NCI-H82 treated with DMSO at 0.1 percent for 48 hours (cell line): Measurements from ENCODE around the gene CCDC183.
"Not testable (repeated sequence)": the region's sequence is repeated elsewhere in the genome, so short reads cannot be mapped to it uniquely, and the experiment has no call there.

ENCODE experiments used
- DNase-seq: peaks from one replicate; lab custom pipeline; 2025; ENCODE audit not compliant: unreplicated experiment; lab: John Stamatoyannopoulos, UW

The CCDC183 gene

DNA sequence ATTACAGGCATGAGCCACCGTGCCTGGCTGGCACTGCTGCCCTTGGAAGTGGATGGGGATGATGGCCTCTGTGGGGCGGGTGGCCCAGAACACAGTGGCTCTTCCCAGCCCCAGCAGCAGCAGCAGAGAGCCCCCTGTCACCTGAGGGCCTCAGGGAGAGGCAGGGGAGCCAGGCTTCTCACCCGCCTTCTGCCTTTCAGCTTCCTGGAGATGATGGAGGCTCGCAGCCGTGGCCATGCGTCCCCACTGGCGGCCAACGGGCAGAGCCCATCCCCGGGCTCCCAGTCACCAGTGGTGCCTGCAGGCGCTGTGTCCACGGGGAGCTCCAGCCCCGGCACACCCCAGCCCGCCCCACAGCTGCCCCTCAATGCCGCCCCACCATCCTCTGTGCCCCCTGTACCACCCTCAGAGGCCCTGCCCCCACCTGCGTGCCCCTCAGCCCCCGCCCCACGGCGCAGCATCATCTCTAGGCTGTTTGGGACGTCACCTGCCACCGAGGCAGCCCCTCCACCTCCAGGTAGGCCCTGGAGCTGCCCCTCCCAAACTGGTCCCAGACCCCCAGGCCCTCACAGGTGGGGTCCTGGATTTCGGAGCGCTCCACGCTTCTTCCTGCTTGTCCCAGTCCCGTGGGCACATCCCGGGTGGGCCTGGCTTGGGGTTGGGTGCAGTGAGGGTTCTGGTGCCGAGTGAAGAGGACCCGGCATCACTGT, 41.2 kb downstream of the CCDC183 start:
- DNase-seq, result no peak

DNA sequence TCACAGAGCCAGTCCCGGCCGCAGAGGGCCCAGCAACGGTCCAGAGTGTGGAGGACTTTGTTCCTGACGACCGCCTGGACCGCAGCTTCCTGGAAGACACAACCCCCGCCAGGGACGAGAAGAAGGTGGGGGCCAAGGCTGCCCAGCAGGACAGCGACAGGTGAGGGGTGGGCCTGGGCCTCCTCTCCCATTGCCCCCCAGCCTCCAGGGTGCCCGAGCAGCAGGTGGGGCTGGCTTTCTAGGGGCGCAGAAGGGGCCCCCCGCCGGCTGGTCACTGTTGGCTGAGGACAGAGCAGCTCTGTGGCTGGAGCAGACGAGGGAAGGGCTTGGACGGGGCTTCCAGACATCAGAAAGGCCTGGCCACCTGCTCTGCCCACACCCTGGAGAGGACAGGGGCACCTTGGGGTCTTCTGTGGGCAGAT, 41.7 kb downstream of the CCDC183 start:
- not testable (repeated sequence) for DNase-seq

DNA sequence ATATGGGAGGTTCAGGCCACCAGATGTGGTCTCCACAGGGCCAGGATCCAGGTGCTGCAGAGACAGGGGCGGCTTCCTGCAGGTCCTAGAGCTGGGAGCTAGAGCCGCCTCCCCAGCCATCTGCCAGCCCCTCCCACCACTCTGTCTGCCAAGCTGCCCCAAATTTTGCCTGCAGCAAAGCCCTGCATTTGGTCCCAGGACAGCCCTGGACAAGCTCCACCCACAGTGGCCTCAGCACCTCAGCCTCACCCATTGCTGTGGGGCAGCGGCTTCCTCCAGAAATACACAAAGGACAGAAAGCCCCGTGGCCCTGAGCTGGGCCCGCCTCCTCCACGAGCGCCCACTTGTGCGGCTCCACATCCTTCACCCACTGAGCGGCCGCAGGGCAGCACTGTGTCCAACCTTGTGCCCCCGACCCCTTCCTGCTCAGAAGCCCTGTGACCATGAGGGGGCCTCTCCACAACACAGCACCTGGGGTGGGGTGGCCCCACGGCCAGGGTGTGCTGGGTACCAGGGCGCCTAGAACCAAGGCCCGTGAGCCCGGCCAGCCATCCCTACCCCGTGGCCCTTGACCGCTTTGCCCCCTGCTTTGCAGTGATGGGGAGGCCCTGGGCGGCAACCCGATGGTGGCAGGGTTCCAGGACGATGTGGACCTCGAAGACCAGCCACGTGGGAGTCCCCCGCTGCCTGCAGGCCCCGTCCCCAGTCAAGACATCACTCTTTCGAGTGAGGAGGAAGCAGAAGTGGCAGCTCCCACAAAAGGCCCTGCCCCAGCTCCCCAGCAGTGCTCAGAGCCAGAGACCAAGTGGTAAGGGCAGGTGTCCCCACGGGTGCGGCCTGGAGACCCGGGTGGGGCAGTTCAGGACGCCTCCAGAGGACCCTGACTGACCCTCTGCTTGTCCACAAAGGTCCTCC, 42.4 kb downstream of the CCDC183 start:
- DNase-seq, result no peak

DNA sequence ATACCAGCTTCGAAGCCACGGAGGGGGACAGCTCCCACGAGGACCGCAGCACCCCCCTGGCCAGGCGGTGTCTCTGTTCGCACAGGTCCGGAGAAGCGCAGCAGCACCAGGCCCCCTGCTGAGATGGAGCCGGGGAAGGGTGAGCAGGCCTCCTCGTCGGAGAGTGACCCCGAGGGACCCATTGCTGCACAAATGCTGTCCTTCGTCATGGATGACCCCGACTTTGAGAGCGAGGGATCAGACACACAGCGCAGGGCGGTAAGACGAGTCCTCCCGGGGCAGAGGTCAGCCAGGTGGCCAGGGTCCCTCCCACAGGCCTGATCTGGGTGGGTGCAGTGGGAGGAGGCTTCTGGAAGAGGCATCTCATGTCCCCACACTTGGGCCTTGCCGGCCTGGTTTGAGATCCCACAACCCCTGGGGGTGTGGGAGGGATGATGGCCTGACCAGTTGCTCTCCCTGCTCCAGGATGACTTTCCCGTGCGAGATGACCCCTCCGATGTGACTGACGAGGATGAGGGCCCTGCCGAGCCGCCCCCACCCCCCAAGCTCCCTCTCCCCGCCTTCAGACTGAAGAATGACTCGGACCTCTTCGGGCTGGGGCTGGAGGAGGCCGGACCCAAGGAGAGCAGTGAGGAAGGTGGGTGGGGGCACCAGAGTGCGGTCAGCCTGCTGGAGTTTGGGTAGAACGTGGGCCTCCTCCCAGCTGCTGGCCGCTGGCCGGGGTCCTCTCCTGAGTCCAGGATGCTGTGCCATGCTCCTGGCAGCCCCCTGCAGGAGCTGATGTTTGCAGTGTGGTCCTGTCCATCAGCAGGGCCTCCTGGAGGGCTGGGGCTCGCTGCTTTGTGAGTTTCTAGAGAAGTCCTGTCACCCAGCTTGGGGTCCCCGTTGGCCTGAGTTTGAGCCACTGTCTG, 43.3 kb downstream of the CCDC183 start:
- no peak for DNase-seq

DNA sequence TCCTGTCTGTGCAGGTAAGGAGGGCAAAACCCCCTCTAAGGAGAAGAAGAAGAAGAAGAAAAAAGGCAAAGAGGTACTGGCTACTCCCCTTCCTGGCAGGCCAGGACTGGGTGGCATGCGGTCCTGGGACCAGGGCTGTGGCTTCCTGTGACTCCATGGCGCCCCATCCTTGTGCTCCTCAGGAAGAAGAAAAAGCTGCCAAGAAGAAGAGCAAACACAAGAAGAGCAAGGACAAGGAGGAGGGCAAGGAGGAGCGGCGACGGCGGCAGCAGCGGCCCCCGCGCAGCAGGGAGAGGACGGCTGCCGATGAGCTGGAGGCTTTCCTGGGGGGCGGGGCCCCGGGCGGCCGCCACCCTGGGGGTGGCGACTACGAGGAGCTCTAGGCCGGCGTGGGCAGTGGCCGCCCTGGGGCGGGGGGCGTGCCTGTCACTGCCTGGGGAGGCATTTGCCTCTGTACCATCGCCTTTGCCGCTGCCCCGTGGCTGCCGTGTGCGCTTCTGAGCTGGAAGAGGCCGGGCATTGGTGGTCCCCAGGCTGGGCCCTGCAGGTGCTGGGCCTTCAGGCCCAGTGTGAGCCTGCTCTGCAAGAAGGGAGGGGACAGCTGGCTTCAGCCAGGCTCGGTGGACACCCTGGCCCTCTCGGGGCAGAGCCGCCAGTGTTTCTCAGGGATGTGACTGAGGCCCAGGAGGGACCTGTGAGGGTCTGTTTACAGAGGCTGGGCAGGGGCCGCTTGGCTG, 44.2 kb downstream of the CCDC183 start:
- no peak for DNase-seq

DNA sequence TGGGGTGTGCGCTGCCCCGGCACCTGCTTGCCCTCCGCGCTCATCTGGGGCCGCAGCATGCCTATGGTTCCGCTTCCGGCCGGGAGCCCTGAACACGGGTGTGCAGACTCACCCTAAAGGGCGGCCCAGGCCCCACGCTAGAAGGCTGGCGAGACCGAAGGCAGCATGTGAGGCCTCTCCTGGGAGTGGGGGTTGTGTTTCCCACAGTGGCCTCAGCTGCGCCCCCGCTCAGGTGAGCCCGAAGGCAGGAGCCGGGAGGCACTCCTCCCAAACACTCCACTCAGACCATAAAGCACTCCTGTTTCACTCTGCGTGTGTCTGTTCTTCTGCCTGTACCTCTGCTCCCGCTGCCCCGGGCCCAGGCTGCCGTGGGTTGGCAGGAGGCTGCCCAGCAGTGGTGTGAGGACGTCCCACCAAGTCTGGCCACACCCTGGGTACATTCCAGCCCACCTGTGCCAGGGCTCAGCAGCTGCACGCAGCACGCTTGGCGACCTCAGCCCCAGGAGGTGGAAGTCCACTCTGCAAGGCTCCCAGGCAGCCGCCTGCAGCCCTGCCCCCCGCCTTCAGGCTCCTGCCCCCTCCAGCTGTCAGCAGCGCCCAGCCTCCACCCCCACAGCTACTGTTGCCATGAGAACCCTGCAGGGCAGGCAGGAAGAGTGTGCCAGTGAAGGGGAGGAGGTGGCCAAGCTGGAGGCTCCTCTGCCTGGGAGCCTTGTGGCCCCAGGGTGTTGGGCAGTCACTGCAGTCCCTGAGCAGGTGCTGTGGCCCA, 44.9 kb downstream of the CCDC183 start:
- peak; percentile 28 for DNase-seq

DNA sequence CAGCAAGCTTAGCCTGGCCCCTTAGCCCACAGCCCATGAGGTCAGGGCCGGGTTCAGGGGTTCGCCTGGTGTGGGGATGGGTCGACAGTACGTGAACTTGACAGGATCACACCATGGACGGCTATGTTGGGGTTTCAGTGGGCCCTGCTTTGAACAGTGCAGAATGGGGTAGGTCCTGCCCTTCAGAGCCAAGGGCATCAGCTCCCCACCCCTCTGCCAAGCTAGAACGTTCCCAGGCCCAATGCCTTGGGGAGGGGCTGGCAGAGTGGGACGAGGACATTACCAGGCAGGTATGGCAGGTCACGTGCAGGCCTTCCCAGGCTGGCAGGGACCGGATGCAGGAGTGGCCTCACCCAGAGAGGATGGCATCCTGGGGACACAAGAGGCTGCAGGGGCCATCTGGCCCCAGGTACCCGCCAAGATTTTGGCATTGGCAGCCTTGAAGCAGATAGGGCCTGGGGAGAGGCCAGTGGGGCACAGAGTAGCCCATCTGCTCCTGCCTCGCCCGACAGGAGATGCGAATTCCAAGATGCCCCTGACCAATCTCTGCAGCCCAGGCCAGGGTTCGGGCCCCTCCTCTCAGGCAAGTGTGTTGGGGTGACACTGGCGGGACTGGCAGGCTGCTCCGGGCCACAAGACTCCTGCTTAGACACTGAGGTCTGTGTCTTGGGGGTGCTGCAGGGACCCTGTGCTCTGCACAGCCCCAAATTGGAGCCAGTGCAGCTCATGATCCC, 45.7 kb downstream of the CCDC183 start:
- not testable (repeated sequence) for DNase-seq

DNA sequence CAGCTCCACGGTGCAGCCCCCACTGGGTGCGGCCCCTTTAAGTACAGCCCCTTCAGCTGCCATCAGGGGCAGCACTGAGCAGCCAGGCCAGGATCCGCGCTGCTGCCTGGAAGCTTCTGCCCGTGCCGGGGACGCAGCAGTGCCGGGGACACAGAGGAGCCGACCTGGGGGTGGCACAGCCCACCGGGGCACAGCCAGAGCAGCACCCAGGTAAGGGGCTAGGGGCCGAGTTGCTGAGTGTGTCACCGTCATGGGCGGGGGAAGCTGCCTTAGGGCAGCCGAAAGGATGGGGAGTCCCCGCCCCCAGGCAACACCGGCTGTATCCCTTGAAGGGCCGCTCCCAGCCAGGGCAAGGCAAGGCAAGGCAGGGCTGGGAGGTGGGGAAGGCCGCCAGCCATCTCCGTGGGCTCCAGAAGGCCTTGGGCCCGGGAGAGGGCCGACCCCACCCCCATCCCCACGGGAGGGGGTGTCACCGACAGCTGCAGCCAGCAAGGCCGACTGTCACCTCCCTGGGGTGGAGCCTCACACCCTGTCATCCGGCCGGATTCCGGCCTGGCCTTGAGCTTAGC, 46.3 kb downstream of the CCDC183 start, which contains the start of gene AJM1:
TSS of gene AJM1 (plus strand) at position 99 of the 569 bp plus-strand sequence. CDS start 1,937 bp downstream, outside the sequence.
- DNase-seq, result peak; percentile 1

DNA sequence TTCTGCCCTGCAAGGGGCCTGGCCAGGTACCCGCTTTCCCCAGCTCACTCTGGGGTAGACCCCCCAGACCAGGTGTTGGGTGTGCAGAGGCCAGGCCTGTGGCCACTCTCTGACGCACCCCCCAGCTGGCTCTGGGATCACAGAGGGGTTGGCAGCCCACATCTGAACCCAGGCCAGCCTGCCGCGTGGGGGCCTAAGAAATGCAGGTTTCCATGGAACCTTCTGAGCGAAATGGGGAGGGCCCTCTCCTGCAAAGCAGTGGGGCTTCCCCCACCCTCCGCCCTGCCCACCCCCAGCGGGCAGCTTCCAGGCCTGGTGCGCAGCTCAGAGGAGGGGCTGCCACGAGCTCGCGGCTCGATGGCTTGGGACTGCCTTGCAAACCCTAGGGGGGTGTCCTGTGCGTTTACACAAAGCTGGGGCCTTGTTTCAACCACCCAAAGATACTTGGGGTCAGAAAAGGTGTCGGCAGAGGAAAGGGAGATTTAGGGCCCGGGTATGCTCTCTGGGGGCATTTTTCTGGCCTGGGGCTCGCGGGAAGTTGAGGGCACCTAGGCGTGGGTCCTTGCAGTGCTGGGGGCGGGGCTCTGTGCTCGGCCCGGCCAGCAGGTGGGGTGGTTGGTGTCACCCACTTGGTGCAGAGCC, 47.1 kb downstream of the CCDC183 start:
- DNase-seq, result not testable (repeated sequence)

DNA sequence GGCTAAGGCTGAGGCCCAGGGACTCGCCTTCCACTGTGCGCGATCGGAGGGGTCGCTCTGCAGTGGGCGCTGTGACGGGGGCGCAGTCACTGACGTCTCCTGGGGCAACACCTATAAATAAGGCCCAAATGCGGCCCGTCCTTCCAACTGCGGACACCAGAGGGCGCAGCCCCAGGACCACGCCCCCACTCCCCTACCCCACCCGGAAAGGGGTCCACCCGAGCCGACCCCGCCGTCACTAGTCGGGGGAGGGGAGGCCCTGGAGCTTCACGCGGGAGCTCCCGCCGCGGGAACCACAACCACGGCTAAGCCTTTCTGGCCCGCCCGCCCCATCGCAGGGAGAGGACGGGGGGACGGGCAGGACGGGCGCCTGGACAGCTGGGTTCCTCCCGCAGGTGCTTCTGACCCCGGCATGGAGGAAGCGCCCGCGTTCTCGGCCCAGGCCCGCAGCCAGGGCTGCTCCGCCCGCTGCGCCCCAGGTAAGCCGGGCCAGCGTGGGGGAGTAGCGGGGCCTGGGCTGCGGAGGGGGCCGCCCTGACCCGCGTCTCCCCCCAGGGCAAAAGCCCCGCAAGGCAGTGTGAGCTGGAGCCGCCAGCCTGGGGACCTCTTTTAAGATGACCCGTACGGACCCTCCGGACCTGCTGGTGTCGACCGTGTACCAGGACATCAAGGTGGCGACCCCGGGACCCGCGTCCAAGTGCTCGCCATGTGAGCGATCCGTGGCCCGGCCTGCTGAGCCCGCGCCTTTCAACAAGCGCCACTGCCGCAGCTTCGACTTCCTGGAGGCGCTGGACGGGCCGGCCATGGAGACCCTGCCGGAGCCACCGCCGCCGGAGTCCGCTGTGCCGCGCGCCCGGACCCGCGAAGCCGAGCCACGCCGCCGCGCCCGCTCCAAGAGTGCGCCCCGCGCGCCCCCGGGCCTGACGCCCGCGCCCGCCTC, 47.9 kb downstream of the CCDC183 start:
- not testable (repeated sequence) for DNase-seq

DNA sequence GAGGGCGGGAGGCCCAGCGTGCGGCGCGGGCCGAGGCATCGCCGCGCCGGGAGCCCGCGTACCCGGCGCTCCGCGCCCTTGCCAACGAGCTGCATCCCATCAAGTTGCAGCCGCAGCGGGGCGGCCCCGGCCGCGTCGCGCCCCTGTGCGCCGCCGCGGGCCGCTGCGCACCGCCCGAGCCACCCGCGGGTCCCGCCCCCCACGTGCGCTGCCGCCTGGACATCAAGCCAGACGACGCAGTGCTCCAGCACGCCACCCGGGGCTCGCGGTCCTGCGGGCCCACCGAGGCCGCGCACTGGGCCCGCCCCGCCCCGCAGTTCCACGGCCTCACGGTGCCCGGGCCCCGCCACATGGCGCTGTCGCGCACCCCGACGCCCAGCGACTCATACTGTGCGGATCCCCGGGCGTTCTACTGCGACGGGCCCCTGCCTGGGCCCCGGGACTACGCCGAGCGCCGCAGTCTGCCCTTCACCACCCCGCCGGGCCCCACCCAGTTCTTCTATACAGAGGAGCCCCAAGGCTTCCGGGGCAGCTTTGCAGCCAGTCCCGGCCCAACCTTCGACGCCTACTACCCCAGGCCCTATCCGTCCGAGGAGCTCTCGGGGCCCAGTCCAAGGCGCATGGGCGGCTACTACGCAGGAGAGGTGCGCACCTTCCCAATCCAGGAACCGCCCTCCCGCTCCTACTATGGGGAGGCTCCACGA, 48.8 kb downstream of the CCDC183 start:
- no peak for DNase-seq

DNA sequence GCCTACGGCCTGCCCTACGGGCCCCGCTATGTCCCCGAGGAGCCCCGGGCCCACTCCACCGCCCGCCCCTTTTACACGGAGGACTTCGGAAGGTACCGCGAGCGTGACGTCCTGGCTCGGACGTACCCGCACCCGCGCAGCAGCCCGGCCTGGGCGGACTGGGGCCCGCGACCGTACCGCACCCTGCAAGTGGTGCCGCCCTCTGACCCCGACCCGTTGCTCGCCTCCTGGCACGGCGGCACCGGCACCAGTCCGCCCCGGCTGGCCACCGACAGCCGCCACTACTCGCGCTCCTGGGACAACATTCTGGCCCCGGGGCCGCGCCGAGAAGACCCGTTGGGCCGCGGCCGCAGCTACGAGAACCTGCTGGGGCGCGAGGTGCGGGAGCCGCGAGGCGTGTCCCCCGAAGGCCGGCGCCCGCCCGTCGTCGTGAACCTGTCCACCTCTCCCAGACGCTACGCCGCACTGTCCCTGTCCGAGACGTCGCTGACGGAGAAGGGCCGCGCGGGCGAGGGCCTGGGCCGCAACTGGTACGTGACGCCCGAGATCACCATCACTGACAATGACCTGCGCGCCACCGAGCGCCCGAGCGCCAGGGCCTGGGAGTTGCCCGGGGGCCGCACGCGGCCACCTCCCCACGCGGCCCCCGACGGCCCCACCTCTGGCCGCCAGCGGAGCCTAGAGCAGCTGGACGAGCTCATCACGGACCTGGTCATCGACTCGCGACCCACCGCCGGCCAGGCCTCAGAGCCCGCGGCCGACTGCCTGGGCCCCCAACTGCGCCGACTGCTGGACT, 49.5 kb downstream of the CCDC183 start:
- no peak for DNase-seq

DNA sequence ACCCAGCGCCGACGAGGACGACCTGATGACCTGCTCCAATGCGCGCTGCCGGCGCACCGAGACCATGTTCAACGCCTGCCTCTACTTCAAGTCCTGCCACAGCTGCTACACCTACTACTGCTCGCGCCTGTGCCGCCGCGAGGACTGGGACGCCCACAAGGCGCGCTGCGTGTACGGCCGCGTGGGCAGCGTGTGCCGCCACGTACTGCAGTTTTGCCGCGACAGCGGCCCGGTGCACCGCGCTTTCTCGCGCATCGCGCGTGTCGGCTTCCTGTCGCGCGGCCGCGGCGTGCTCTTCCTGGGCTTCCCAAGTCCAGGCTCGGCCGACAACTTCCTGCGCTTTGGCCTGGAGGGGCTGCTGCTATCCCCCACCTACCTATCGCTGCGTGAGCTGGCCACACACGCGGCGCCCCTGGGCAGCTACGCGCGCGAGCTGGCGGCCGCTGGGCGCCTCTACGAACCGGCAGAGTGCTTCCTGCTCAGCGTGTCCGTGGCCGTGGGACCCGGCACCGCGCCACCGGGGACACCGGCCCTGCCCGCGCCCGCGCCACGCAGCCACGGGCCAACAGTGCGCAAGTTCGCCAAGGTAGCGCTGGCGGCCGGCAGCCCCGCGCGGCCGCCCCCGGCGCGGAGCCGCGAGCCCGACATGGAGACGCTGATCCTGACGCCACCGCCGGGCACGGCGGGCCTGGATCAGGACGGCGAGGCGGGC, 50.4 kb downstream of the CCDC183 start:
- no peak for DNase-seq

DNA sequence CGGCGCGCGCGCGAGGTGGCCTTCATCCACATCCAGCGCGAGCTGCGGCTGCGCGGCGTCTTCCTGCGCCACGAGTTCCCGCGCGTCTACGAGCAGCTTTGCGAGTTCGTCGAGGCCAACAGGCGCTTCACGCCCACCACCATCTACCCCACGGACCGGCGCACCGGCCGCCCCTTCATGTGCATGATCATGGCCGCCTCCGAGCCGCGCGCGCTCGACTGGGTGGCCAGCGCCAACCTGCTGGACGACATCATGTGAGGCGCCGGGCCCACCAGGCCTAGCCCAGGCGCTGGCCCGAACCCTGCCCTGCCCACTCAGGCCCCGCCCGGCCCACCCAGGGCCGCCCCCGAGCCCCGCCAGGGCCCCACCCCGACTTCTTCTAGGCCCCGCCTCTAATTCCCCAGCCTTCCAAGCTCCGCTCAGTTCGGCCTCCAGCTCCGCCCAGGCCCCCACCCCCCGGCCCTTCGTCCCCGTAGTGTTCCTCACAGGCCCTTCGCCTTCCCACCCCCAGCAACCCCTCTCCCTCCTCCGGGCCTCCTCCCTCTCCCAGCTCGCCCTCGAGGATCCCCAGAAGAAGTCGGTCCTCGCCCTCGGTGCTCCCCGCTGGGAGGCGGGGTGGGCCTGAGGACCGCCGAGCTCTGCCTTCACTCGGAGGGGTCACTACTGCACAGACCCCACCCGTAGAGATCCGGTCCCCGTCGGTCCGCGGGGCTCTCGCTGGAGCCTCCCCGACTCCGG, 51.1 kb downstream of the CCDC183 start:
- peak; percentile 70 for DNase-seq
